HG03060 (cell line): ENCODE results near the gene ACACB.

Source experiments
- ATAC-seq: cut with Tn5 transposase; IDR thresholded peaks from one replicate; pipeline ENCODE4 v1.9.1; 2021; ENCODE audit warnings: low read depth, moderate number of reproducible peaks; ENCODE audit not compliant: unreplicated experiment

Gene ACACB

DNA sequence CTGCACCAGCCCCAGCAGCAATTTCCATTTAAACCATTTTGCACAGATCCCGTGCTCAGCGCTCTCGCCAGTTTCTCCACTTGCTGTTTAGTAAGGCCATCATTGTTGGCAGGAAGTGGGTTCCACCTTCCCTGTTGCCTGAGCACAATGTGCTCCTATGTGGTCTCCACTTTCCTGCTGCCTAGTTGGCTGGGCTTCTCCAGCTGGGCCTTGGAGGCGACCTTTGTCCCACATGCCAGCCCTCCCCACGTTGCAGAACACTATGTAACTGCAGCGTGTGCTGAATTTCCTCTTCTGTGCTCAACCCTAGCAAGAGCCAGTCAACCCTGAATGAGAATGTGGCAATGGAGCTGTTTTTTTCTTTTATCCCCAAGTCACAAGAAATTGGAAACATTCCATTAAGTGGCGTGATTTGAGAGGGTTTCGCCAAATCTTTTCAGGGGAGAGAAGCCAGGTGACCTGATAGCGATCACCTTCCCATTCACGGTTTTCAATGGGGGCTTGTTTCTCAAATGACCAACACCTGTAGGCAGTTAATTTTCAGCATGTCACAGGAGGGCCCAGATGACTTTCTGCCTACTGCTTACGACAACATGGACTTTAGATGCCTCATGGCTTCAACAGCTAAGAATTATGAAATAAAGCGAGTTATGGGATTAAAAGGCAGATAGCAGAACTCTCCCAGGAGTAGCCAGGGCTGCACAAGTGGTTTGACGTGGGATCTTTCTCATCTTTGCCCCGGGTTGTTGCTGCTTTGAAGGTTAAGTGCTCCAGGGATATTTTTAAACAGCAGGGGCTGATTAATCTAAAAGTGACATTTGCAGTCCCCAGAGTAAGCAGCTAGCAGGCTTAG is at the start of gene ACACB:
Gene ACACB (plus strand): TSS at position 830 of the 853 bp plus-strand sequence. CDS start 22,819 bp downstream, outside the sequence.
- no peak for ATAC-seq

DNA sequence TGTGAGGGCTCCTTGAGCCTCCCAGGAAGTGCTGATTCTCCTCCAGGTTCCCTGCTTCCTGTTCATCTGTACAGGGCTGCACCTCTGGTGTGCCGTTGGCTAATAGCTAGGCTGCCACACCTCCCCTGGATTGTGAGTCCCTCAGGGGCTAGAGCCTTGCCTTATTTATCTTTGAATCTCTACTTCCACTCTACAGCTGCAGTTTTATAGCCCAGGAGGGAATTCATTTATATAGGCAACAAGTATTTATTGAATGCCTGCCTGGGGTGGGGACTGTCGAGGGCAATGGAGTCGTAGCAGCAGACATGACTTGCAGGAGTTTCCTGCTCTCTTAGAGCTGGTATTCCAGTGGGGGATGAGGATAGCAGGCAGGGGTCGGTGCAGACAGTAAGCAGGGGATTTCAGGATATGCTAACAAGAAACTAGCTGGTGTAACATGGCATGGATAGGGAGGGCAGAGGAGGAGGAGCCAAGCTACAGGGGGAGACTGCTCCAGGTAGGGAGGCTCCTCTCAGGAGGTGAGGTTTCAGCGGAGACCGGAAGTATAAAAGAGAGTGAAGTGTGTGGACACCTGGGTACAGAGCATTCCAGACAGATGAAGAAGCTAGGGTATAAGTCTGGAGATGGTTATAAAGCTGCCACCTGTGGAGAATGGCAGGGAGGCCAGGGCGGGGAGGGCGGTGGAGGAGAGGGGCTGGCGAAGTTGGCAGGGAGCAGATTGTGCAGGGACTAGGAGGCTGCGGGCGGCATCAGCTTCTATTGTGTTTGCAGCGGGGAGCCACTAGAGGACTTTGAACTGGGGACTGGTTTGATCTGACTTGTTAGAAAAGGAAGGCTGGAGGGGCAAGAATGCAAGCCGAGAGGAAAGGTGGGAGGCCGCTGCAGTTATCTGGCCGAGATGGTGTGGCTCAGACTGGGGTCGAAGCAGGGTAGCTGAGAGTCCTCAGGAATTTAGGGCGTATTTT is 46.8 kb upstream of the ACACB start:
- ATAC-seq: no peak

- no peak for ATAC-seq
Measured at GRCh38 chr12:109074866-109075265, 41.5 kb upstream of the ACACB start.

- no peak for ATAC-seq
Measured at GRCh38 chr12:109082751-109083150, 33.6 kb upstream of the ACACB start.

DNA sequence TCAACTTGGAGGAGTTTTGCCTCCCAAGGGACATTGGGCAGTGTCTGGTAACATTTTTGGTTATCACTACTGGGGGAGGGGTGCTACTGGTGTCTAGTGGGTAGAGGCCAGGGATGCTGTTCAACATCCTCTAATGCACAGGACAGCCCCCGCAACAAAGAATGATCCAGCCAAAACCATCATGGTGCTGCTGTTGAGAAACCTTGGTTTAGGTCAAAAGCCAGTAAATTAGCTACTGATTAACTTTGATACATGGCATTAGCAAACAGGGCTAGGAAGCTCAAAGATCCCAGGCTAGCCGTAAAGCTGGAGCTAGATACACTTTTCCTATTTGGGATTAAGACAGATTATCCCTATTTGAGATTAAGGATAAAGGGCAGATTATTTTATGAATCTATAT is 32.0 kb upstream of the ACACB start:
- no peak for ATAC-seq

DNA sequence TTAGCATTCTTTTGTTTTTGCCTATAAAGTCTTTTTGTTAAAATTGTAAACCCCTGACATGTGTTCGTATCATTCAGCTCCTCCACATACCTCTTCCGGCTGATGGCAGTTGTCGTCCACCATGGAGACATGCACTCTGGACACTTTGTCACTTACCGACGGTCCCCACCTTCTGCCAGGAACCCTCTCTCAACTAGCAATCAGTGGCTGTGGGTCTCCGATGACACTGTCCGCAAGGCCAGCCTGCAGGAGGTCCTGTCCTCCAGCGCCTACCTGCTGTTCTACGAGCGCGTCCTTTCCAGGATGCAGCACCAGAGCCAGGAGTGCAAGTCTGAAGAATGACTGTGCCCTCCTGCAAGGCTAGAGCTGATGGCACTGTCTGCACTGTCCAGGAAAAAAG is 30.8 kb upstream of the ACACB start:
- ATAC-seq: no peak

DNA sequence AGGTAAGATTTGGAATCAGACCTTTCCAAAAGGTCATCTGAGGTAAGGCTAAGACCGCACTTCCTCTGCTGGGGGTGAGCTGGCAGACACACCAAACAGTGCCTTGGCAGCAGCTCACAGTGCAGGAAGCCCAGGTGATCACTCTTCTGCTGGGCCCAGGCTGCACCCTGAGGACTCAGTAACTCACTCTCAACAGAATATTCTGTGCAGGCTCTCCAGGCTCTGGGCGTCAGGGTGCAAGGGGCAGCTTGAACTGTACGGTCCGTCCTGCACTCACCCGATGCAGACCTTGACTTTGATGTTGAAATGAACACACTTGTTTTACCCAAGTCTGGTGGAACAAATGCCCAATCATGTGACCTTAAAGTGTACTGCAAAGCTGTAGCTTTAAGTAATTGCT is 29.1 kb upstream of the ACACB start:
- no peak for ATAC-seq

DNA sequence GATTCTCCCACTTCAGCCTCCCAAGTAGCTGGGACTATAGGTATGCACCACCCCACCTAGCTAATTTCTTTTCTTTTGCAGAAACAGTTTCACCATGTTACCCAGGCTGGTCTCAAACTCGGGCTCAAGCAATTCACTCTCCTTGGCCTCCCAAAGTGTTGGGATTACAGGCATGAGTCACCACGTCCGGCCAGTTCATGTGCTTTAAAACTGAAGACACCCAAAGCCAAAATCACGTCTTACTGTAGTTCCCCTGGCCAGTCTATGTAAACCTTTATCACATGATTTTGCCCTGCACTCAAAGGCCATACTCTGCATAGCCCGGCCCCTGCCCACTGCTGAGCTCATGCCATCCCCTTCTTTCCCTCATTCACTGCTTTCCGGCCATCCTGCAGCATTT is 27.6 kb upstream of the ACACB start:
- ATAC-seq: no peak

DNA sequence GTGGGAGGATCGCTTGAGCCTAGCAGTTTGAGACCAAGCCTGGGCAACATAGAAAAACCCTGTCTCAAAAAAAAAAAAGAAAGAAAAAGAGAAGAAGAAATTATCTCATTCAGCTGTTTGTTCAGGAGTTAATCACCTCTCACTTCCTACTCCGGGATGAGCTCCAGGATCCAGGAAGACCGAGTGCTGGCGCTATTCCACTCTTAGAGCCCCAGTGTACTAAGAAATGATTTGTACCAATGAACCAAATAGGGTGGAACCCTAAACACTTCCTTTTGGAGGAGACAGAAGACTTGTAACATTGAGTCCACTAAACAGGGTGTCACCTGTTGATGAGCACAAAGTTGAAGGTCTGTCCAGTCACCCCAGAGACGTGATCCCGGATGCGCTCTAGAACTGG is 26.7 kb upstream of the ACACB start:
- ATAC-seq: no peak

GRCh38 chr12:109092497-109093021 is 23.8 kb upstream of the ACACB start:
- ATAC-seq: no peak

- peak; percentile 54 for ATAC-seq
Measured at GRCh38 chr12:109093022-109093918, 23.1 kb upstream of the ACACB start, which contains the start of gene ALKBH2. Gene ALKBH2, minus strand, starts transcription at chr12:109093472. Its CDS starts 686 bp downstream, at chr12:109092786.

DNA sequence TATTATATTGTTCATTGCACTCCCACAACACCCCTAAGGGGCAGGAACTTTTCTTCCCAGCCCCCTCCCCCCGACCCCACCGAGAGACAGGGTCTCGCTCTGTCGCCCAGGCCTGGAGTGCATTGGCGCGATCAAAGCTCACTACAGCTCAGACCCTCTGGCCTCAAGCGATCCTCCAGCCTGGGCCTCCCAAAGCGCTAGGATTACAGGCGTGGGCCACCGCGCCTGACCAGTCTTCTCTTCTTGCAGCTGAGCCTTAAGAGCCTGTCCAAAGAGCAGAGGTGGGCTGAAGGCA is 19.3 kb upstream of the ACACB start:
- no peak for ATAC-seq

DNA sequence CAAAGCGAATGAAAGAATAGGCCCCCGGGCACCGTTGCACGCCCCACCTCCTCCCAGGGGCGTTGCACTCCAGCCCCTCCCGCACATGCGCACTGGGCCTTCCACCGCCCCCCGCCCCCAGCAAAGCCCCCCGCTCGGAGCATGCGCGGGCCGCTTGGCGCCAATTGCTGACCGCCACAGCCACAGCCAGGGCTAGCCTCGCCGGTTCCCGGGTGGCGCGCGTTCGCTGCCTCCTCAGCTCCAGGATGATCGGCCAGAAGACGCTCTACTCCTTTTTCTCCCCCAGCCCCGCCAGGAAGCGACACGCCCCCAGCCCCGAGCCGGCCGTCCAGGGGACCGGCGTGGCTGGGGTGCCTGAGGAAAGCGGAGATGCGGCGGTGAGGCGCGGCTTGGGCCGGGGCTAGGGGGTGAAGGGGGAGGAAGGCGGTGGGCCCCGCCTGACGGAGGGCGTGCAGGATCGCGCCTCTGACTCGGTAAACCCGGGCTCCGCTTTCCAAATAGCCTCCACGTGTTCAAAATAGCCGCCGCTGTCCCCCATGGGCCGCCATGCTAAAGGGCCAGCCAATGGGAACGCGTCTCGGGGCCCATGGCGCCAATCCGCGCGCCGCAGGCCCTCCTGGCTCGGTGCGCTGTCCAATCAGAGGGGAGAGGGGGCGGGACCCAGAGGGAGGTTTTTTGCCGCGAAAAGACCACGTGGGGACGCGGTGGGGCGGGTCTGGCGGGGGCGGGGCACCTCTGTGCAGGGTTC is 18.8 kb upstream of the ACACB start, which contains the start of gene UNG:
Gene UNG (plus strand): TSS at position 163 of the 748 bp plus-strand sequence. CDS start 83 bp downstream, at position 246.
- ATAC-seq: peak; percentile 49

GRCh38 chr12:109098183-109098604 is 18.2 kb upstream of the ACACB start:
- ATAC-seq: peak; percentile 6

GRCh38 chr12:109098651-109099050 is 17.7 kb upstream of the ACACB start:
- no peak for ATAC-seq

- no peak for ATAC-seq
Measured at GRCh38 chr12:109099431-109100020, 16.9 kb upstream of the ACACB start.

DNA sequence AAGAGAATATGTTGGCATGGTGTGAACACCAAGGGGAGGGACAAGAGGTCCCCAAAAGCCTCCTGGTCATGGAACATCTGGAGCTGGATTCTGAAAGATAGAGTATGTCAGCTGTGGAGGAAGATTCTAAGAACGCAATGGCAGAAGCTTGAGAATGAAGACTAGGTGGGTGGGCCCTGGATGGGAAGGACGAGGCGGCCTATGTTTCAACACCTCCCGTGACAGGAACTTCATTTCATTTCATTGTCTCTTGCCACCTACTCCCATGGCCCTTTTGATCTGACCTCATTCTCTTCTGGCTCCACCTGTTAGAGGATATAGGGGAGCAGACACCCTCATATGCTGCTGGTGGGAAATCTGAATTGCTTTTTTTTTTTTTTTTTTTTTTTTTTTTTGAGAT is 15.6 kb upstream of the ACACB start:
- ATAC-seq: no peak

- ATAC-seq: no peak
Measured at GRCh38 chr12:109102491-109102890, 13.9 kb upstream of the ACACB start.

GRCh38 chr12:109105176-109105575 is 11.2 kb upstream of the ACACB start:
- ATAC-seq: no peak
